Measurements from ENCODE around the gene LPA. TPM values are rescaled to one million over a fixed set of nuclear protein-coding genes. Genes with fewer than 3 reads are reported as not detected.
"Not testable (repeated sequence)": the region's sequence is repeated elsewhere in the genome, so short reads cannot be mapped to it uniquely, and the experiment has no call there.

LPA gene
- total RNA-seq, 1 experiment from 2014 or later: 0.61 TPM

- no peak for TF ChIP-seq USF2 (CRISPR knock-in tag; IDR thresholded peaks at IDR 0.05)
- TF ChIP-seq ZNF317 (CRISPR knock-in tag; IDR thresholded peaks at IDR 0.05; ENCODE audit: borderline replicate concordance, low read depth): no peak
- no peak for TF ChIP-seq ATF1 (CRISPR knock-in tag; IDR thresholded peaks at IDR 0.05)
- TF ChIP-seq ZNF121 (CRISPR knock-in tag; IDR thresholded peaks at IDR 0.05): no peak
- no peak for TF ChIP-seq NR3C1 (CRISPR knock-in tag; conservative IDR thresholded peaks at IDR 0.05; ENCODE audit: low read depth)
- no peak for TF ChIP-seq RORB (CRISPR knock-in tag; IDR thresholded peaks at IDR 0.05)
- no peak for TF ChIP-seq AFF4 (CRISPR knock-in tag; IDR thresholded peaks at IDR 0.05; ENCODE audit: borderline replicate concordance)
- no peak for TF ChIP-seq PREB (CRISPR knock-in tag; IDR thresholded peaks at IDR 0.05; ENCODE audit: borderline replicate concordance)
Observed at GRCh38 chr6:160573943-160574342, 90.1 kb downstream of the LPA start (continued).

- DNase-seq (ENCODE audit: low spot score); CTCF ChIA-PET; H3K27ac Mint-ChIP-seq; POLR2A ChIA-PET; ATAC-seq; H3K4me1 Mint-ChIP-seq; H3K4me3 Mint-ChIP-seq: not testable (repeated sequence)
- peaks cover 32% of the 10 kb centered on the region for H3K27me3 Mint-ChIP-seq (ENCODE audit: low read depth)
- peaks cover 14% of the 10 kb centered on the region for H3K36me3 Mint-ChIP-seq
- peaks cover 80% of the 10 kb centered on the region for H3K9me3 Mint-ChIP-seq
Observed at GRCh38 chr6:160571201-160571600, 92.9 kb downstream of the LPA start.

GRCh38 chr6:160544802-160545201, 119.3 kb downstream of the LPA start:
- Mint-ChIP-seq H3K27me3 (ENCODE audit: low read depth) (peaks cover 17% of the 10 kb centered on the region), H3K4me1 (no peaks in the 10 kb centered on the region), H3K36me3 (peaks cover 5% of the 10 kb centered on the region; the same call in 1 of the 2 replicates), H3K27ac (no peak overlapping the region), H3K9me3 (peaks cover 36% of the 10 kb centered on the region), H3K4me3 (no peak overlapping the region)
- CTCF ChIA-PET: no interaction called here
- no peak for ATAC-seq
- TF ChIP-seq PRDM15 (CRISPR knock-in tag; IDR thresholded peaks at IDR 0.05) (no peak), ZNF138 (CRISPR knock-in tag; conservative IDR thresholded peaks at IDR 0.05) (no peak), MYBL2 (CRISPR knock-in tag; IDR thresholded peaks at IDR 0.05) (no peak), HMGA2 (CRISPR knock-in tag; IDR thresholded peaks at IDR 0.05) (no peak), IRF1 (CRISPR knock-in tag; IDR thresholded peaks at IDR 0.05) (no peak), SOX15 (CRISPR knock-in tag; IDR thresholded peaks at IDR 0.05) (no peak), PRRX2 (CRISPR knock-in tag; IDR thresholded peaks at IDR 0.05) (no peak), RORB (CRISPR knock-in tag; IDR thresholded peaks at IDR 0.05) (no peak), ZBTB21 (CRISPR knock-in tag; IDR thresholded peaks at IDR 0.05; ENCODE audit: borderline replicate concordance) (no peak), NR1H2 (CRISPR knock-in tag; IDR thresholded peaks at IDR 0.05) (no peak), ZNF512 (CRISPR knock-in tag; IDR thresholded peaks at IDR 0.05; ENCODE audit: borderline replicate concordance) (no peak), NR2C2 (CRISPR knock-in tag; IDR thresholded peaks at IDR 0.05) (no peak), RELA (CRISPR knock-in tag; IDR thresholded peaks at IDR 0.05; ENCODE audit: borderline replicate concordance) (no peak), JUN (CRISPR knock-in tag; IDR thresholded peaks at IDR 0.05) (no peak)
- POLR2A ChIA-PET: no interaction called here
- no peak for DNase-seq (ENCODE audit: low spot score)
